Subcutaneous abdominal adipose tissue (tissue), 5 donors: ENCODE measurements around the gene SMU1.
"Not testable (repeated sequence)": the region's sequence is repeated elsewhere in the genome, so short reads cannot be mapped to it uniquely, and the experiment has no call there.

Experiments
- H3K27ac ChIP-seq: one replicate; pipeline ENCODE4 v1.7.0; 2013; ENCODE audit warnings: low read depth, mild to moderate bottlenecking, inconsistent platforms, low read length, moderate library complexity
- H3K27me3 ChIP-seq, 5 donors: one replicate each; pipeline ENCODE4 v1.7.0; 2013; ENCODE audit warnings: low read length in 5 of 5, inconsistent platforms in 1 of 5; ENCODE audit not compliant: control insufficient read depth in 5 of 5, insufficient read depth in 4 of 5
- H3K36me3 ChIP-seq, 5 donors: one replicate each; pipeline ENCODE4 v1.7.0; 2013; ENCODE audit warnings: low read length in 5 of 5; ENCODE audit not compliant: control insufficient read depth in 5 of 5, insufficient read depth in 5 of 5
- H3K4me1 ChIP-seq, 5 donors: one replicate each; pipeline ENCODE4 v1.7.0; 2013; ENCODE audit warnings: low read length in 5 of 5, mild to moderate bottlenecking in 3 of 5, moderate library complexity in 1 of 5; ENCODE audit not compliant: control insufficient read depth in 5 of 5, insufficient read depth in 5 of 5
- H3K4me3 ChIP-seq, 5 donors: one replicate each; pipeline ENCODE4 v1.7.0; 2013; ENCODE audit warnings: low read length in 5 of 5, low read depth in 1 of 5
- H3K9ac ChIP-seq, 5 donors: one replicate each; pipeline ENCODE4 v1.7.0; 2013; ENCODE audit warnings: low read length in 5 of 5, mild to moderate bottlenecking in 4 of 5, moderate library complexity in 3 of 5
- H3K9me3 ChIP-seq, 5 donors: one replicate each; pipeline ENCODE4 v1.7.0; 2013; ENCODE audit warnings: low read length in 5 of 5; ENCODE audit not compliant: control insufficient read depth in 5 of 5
- donor health status: healthy.
- donor health status: healthy.
- donor health status: healthy.
- donor health status: healthy.
- donor health status: healthy.

The SMU1 gene

DNA sequence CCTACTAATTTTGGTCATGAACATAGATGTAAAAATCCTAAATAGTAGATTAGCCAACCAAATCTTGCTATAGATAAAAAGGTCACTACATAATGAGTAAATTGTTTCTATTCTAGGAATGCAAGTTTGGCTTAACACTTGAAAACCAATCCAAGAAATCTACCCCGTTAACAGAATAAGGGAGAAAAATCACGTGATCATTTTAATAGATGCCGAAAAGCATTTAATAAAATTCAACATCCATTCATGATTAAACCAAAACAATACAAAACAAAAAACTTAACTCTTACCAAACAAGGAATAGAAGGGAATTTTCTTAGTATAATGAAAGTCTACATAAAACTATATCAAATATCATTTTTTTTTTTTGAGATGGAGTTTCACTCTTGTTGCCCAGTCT is 20.7 kb upstream of the SMU1 start:
- H3K36me3 ChIP-seq = no peaks in the 10 kb centered on the region
- no peak overlapping the region for H3K9ac ChIP-seq
- no peak overlapping the region for H3K4me3 ChIP-seq
- no peak overlapping the region for H3K27ac ChIP-seq
- no peaks in the 10 kb centered on the region for H3K9me3 ChIP-seq
- H3K27me3 ChIP-seq = no peaks in the 10 kb centered on the region
- H3K4me1 ChIP-seq = peaks cover 1 to 21% (median 17%) of the 10 kb centered on the region in 5 donors

DNA sequence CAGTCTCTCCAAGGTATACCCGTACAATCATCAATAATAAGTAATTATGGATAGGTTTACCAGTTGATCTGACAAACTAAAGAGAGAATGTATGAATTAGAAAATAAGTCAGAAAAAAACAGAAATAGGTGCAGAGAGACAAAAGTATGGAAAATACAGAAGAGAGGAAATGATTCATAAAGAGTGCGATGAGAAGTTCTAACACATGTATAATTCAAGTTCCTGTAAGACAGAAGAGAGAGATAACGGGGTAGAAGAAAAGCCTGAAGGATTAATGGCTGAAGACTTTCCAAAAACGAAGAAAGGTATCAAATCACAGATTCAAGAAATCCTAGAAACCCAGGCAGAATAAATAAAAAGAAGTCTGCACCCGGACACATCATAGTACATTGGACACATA is 16.2 kb upstream of the SMU1 start:
- Histone ChIP-seq H3K27ac (no peak overlapping the region), H3K27me3 (no peaks in the 10 kb centered on the region), H3K9ac (no peak overlapping the region)

DNA sequence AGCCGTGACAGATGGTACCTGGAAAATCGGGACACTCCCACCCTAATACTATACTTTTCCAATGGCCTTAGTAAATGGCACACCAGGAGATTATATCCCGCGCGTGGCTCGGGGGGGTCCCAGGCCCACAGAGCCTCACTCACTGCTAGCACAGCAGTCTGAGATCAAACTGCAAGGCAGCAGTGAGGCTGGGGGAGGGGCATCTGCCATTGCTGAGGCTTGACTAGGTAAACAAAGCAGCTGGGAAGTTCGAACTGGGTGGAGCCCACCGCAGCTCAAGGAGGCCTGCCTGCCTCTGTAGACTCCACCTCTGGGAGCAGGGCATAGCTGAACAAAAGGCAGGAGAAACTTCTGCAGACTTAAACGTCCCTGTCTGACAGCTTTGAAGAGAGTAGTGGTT is 9.2 kb upstream of the SMU1 start:
- not testable (repeated sequence) for H3K36me3 ChIP-seq, H3K9me3 ChIP-seq, H3K27me3 ChIP-seq, H3K27ac ChIP-seq, H3K9ac ChIP-seq, H3K4me3 ChIP-seq
- H3K4me1 ChIP-seq = peaks cover 2 to 26% (median 11%) of the 10 kb centered on the region in 5 donors

More for the DNA sequence above, 16.2 kb upstream of the SMU1 start:
- Histone ChIP-seq H3K4me1 (no peaks in the 10 kb centered on the region), H3K4me3 (no peak overlapping the region), H3K36me3 (no peaks in the 10 kb centered on the region), H3K9me3 (no peaks in the 10 kb centered on the region)

DNA sequence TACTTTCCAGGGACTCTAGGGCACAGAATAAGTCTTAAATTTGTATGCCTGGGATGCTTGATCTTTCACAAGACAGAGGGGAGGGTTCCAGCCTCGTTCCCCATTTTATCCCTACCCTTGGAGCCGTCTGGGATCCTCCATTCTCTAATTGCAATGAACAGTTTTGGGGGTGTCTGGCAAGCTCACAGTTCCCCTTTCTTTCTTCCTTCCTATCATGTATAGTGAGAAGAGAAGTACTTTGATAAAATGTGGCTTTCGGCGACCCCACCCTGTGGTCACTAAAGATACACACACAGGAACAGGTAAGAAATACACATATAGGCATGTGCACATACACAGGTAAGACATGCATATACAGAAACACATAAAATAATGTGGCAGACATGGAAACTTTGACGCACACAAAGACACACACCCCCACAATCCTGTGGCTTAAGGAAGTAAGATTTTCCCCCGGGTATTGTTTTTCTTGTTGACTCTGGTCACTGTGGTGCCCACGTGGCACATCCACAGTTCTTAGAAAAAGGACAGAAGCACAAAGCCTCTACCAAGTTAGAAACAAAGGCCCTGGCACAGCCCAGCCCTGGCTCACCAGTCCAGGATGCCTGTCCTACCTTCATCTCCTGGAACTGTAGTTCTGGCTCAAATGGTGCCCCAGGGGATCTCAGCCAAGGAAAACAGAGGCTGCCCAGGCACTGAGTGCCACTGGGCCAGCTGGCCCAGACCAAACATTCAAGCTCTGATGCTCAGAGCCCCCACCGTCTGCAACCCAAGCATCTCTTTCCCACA is 6.3 kb upstream of the SMU1 start:
- no peaks in the 10 kb centered on the region for H3K9me3 ChIP-seq
- peaks cover 2 to 27% (median 12%) of the 10 kb centered on the region in 5 donors for H3K4me1 ChIP-seq
- H3K27me3 ChIP-seq = no peaks in the 10 kb centered on the region
- no peak overlapping the region for H3K4me3 ChIP-seq
- H3K27ac ChIP-seq = no peak overlapping the region
- no peak overlapping the region for H3K9ac ChIP-seq
- no peaks in the 10 kb centered on the region for H3K36me3 ChIP-seq

DNA sequence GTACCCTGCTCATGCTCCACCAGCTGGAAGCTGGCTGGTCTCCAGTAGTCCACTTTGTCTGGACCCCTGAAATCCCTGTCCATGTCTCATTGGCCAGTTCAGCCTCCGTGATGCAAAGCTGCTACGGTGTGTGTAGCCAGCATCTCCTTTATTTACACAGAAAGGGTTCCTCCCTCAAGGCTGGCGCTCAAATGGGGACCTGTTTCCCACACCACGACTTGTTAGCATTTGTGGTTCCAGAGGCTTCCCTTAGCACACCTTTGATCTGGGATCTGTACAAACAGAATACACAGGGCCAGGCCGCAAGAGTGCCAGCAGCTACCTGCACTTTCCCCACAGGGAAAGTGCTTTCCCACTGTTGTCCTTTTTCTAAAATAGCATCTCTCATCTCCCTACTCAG is 5.7 kb upstream of the SMU1 start:
- Histone ChIP-seq H3K27ac (no peak overlapping the region), H3K27me3 (no peaks in the 10 kb centered on the region), H3K36me3 (no peaks in the 10 kb centered on the region), H3K9me3 (no peaks in the 10 kb centered on the region), H3K4me1 (peaks cover 2 to 27% (median 12%) of the 10 kb centered on the region in 5 donors), H3K4me3 (no peak overlapping the region), H3K9ac (no peak overlapping the region)

- H3K27me3 ChIP-seq = no peaks in the 10 kb centered on the region
- H3K27ac ChIP-seq = peak overlapping the region; percentile 44
- H3K4me3 ChIP-seq = peak overlapping the region in 1 of 5 donors; percentile 28
- H3K9me3 ChIP-seq = no peaks in the 10 kb centered on the region
- peaks cover 2 to 27% (median 12%) of the 10 kb centered on the region in 5 donors for H3K4me1 ChIP-seq
- no peak overlapping the region for H3K9ac ChIP-seq
- H3K36me3 ChIP-seq = no peaks in the 10 kb centered on the region
These were observed 4.8 kb upstream of the SMU1 start for GRCh38 chr9:33081128-33081851.

- Histone ChIP-seq H3K9ac (no peak overlapping the region), H3K27ac (peak overlapping the region; percentile 44), H3K4me1 (peaks cover 2 to 33% (median 19%) of the 10 kb centered on the region in 5 donors), H3K4me3 (no peak overlapping the region), H3K36me3 (no peaks in the 10 kb centered on the region), H3K27me3 (no peaks in the 10 kb centered on the region), H3K9me3 (no peaks in the 10 kb centered on the region)
These were observed 4.1 kb upstream of the SMU1 start for GRCh38 chr9:33080534-33080933.

- Histone ChIP-seq H3K4me3 (no peak overlapping the region), H3K9me3 (no peaks in the 10 kb centered on the region), H3K27ac (no peak overlapping the region), H3K9ac (no peak overlapping the region), H3K4me1 (peaks cover 0 to 6% (median 3%) of the 10 kb centered on the region in 5 donors), H3K27me3 (no peaks in the 10 kb centered on the region), H3K36me3 (peaks cover 38 to 80% (median 64%) of the 10 kb centered on the region in 5 donors)
These were observed 7.5 kb downstream of the SMU1 start for GRCh38 chr9:33068991-33069390.

DNA sequence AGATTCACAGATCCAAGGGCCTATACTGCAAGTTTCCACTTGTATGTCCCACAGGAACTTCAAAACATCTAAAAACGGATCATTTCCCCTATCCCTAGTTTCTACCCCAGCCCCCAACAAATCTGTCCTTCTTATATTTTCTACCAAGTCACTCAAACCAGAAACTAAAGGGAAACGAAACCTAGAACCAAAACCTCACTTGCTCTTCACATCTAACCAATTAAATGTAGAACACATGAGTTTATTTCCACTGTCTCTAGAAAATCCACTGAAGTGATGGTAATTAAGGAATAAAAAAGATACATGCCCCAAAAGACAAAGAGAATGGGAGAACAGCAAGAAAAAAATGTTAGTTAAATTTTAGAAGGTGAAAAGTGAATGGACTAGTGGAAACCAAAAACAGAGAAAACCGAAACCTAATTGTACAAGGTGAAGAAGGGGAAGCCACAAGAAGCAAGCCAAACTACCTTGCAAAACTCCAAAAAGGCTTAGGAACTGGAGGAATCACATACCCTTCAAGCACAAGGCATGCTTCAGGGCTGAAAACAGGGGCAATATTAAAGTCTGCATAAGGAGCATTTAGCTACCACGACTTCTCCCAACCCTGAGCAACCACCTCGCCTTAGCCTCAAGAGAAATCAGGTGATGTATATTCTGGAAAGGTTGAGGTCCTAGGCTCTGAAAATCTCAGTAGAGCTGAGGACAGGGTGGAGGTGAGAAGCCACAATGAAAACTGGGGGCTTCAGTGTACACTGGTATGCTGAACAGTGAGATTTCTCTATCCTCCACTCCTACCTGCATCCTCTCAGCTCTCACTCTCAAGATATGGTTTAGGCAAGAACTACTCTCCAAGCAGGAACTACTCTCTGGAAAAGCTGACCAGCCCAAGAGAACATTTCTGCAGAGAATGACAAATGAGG is 11.1 kb downstream of the SMU1 start:
- H3K27ac ChIP-seq = no peak overlapping the region
- peaks cover 0 to 6% (median 3%) of the 10 kb centered on the region in 5 donors for H3K4me1 ChIP-seq
- H3K27me3 ChIP-seq = no peaks in the 10 kb centered on the region
- peaks cover 45 to 83% (median 65%) of the 10 kb centered on the region in 5 donors for H3K36me3 ChIP-seq
- no peak overlapping the region for H3K4me3 ChIP-seq
- H3K9ac ChIP-seq = no peak overlapping the region
- H3K9me3 ChIP-seq = no peaks in the 10 kb centered on the region
